GM10248 (cell line): ENCODE data around the gene YEATS2.
"Not testable (repeated sequence)": the region's sequence is repeated elsewhere in the genome, so short reads cannot be mapped to it uniquely, and the experiment has no call there.

Experiments used
- CTCF ChIA-PET: fragments of 300-600 bp; sonication (Branson Sonifier 250); formaldehyde crosslinking; extraction: SDS; loops from one replicate; lab custom pipeline; 2021; ENCODE audit warnings: antibody characterized with exemption; lab: Yijun Ruan, JAX
- POLR2A ChIA-PET: fragments of 350-650 bp; sonication (Branson Sonifier 250); formaldehyde crosslinking; extraction: SDS; loops from one replicate; lab custom pipeline; 2020; ENCODE audit warnings: antibody characterized with exemption; lab: Yijun Ruan, JAX
- DNase-seq: peaks from one replicate; pipeline ENCODE4 v3.0.0; 2012; ENCODE audit errors: extremely low spot score
- TF ChIP-seq, protein P1 (sequence below): IDR thresholded peaks from 2 replicates; pipeline ENCODE4 v1.5.1; 2012; ENCODE audit warnings: mild to moderate bottlenecking, low read depth; ENCODE audit errors: extremely low read depth, missing control alignments, control extremely low read depth

YEATS2 gene

DNA sequence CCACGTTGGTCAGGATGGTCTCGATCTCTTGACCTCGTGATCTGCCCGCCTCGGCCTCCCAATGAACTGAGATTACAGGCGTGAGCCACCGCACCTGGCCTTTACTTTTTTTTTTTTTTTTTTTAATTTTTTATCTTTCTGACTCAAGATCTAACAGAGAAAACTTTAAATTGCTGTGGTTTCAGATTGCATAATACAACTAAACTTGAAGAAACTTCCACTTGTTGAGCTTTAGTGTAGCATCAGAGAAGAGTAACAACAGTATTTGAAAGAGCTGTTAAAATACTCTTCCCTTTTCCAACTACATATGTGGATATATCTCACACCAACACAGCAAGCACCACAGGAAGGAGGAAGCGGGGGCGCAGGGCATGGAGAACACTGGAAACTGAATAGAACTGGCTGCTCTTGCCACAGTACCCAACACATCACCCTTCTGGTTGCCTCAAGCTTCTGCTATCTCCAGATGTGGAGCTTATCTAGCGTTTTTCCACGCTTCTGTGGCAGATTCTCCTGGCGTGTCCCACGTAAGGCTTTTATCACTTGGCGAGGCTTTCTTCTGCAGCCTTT, 82.4 kb downstream of the YEATS2 start:
- CTCF ChIA-PET = interaction anchor here (2.8 kb wide), 1 partner anchor 13 kb away, joined by 11 read pairs; no protein-coding TSS in a partner anchor
- DNase-seq = no peak
- POLR2A ChIA-PET = interaction anchor here (0.6 kb wide), 1 partner anchor 92 kb away, joined by 3 read pairs; no protein-coding TSS in a partner anchor
- TF ChIP-seq, protein P1, sequence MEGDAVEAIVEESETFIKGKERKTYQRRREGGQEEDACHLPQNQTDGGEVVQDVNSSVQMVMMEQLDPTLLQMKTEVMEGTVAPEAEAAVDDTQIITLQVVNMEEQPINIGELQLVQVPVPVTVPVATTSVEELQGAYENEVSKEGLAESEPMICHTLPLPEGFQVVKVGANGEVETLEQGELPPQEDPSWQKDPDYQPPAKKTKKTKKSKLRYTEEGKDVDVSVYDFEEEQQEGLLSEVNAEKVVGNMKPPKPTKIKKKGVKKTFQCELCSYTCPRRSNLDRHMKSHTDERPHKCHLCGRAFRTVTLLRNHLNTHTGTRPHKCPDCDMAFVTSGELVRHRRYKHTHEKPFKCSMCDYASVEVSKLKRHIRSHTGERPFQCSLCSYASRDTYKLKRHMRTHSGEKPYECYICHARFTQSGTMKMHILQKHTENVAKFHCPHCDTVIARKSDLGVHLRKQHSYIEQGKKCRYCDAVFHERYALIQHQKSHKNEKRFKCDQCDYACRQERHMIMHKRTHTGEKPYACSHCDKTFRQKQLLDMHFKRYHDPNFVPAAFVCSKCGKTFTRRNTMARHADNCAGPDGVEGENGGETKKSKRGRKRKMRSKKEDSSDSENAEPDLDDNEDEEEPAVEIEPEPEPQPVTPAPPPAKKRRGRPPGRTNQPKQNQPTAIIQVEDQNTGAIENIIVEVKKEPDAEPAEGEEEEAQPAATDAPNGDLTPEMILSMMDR = no peak

GRCh38 chr3:183781246-183781645, 83.6 kb downstream of the YEATS2 start:
- POLR2A ChIA-PET = no interaction called here
- DNase-seq = no peak
- TF ChIP-seq, protein P1 = no peak
- CTCF ChIA-PET = interaction anchor here (1.1 to 2.8 kb wide), 5 partner anchors 9 to 312 kb away, joined by 3 to 11 read pairs (median 4); partner anchors contain the start of gene PARL

GRCh38 chr3:183782576-183783276, 85.1 kb downstream of the YEATS2 start:
- TF ChIP-seq, protein P1 = no peak
- no peak for DNase-seq
- CTCF ChIA-PET = interaction anchor here (1.1 to 1.5 kb wide), 3 partner anchors 16 to 102 kb away, joined by 3 to 5 read pairs (median 4); partner anchors contain the start of gene PARL
- POLR2A ChIA-PET = no interaction called here

DNA sequence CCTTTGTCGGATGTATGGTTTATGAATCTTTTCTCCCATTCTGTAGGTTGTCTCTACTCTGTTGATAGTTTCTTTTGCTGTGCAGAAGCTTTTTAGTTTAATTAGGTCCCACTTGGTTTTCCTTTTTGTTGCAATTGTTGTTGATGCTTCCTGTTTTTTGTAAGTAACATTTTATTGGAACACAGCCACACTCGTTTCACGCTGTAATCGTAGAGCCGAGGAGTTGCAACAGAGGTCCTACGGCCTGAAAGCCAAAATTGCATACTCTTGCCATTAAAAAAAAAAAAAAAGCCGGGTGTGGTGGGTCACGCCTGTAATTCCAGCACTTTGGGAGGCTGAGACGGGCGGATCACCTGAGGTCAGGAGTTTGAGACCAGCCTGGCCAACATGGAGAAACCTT, 86.9 kb downstream of the YEATS2 start:
- POLR2A ChIA-PET = interaction anchor here (0.7 kb wide), 1 partner anchor 628 kb away, joined by 4 read pairs; no protein-coding TSS in a partner anchor
- CTCF ChIA-PET, DNase-seq: not testable (repeated sequence)

DNA sequence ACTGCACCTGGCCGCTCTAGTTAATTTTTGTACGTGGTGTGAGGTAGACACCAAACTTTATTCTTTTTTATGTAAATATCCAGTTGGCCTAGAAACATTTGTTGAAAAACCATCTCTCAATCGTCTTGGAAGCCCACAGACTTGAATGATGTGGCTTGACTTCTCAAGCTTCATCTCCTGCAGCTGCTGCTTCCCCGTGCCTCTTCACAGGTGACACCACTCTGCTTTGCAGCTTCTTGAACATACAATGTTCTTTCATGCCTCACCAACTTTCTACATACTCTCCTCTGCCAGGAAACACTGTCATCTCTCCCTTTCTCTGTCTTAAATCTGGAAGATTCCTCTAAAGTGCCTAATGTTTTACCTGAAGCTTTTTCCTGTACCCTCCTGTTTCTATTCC, 92.2 kb downstream of the YEATS2 start:
- DNase-seq = no peak
- TF ChIP-seq, protein P1 = no peak
- POLR2A ChIA-PET = no interaction called here
- CTCF ChIA-PET = interaction anchor here (1.0 to 1.8 kb wide), 3 partner anchors 11 to 23 kb away, joined by 3 to 6 read pairs (median 3); no protein-coding TSS in a partner anchor

DNA sequence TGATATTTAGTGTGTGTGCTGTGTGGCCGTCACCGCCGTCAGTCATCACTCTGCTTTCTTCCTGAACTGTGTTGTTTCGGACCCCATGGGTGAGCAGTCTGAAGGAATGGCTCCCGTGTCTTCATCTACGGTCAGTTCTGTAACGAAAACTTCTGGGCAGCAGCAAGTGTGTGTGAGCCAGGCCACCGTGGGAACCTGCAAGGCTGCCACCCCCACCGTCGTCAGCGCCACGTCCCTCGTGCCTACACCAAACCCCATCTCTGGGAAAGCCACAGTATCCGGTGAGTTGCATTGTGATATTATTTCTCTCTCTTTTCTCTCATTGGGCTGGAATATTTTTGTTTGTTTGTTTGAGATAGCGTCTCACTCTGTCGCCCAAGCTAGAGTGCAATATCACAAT, 93.1 kb downstream of the YEATS2 start:
- no peak for DNase-seq
- CTCF ChIA-PET = interaction anchor here (1.0 kb wide), 1 partner anchor 15 kb away, joined by 4 read pairs; no protein-coding TSS in a partner anchor
- TF ChIP-seq, protein P1 = no peak
- POLR2A ChIA-PET = no interaction called here

DNA sequence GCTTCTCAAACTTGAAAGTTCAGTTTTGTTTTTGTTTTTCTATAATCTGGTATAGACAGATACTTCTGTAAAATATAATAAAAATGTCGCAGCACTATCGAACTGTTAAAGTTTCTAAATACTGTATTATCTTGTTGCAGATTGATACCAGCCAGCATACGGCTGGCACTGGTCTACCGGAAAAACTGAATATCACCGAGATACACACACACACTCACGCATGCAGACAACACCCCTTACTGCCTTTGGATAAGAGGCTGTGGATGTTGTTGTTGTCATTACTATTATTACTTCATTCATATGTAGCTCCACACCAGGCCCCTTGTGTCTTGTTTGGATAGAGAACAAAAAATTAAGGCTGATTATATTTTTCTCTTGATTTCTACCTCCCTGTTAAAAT, 95.4 kb downstream of the YEATS2 start:
- ChIA-PET POLR2A (no interaction called here), CTCF (no interaction called here)
- TF ChIP-seq, protein P1 = no peak

More for the DNA sequence above, 95.4 kb downstream of the YEATS2 start:
- DNase-seq = no peak
